HCT116 (cell line): ENCODE results near the gene REPS1. TPM values are rescaled to one million over a fixed set of nuclear protein-coding genes. Genes with fewer than 3 reads are reported as not detected.

ENCODE experiments used
- ATAC-seq: fragments of 200-7000 bp; cut with Tn5 transposase; 2 replicates; pipeline ENCODE4 v1.9.1; 2020; ENCODE audit warnings: mild to moderate bottlenecking, moderate library complexity
- BruUV-seq: library from RNA; stranded (reverse); fragments of 400-500 nt; replicated peaks from 2 replicates; lab custom pipeline; 2021; lab: Mats Ljungman, UMichigan
- CTCF ChIA-PET: fragments of 300-600 bp; sonication (Branson Sonifier 250); formaldehyde crosslinking; loops from one replicate; lab custom pipeline; 2021; ENCODE audit warnings: antibody characterized with exemption; lab: Charles Lee
- POLR2A ChIA-PET: fragments of 300-600, 350-600 bp; sonication (Branson Sonifier 250); formaldehyde crosslinking; loops from one replicate; lab custom pipeline; 2021; ENCODE audit warnings: antibody characterized with exemption; lab: Charles Lee
- RAD21 ChIA-PET, 2 experiments: fragments of 300-600 bp; sonication (Branson Sonifier 250); formaldehyde crosslinking; loops; one replicate each; lab custom pipeline; 2023; ENCODE audit warnings: low total read pairs in 2 of 2; ENCODE audit not compliant: uncharacterized antibody in 2 of 2, unreplicated experiment in 2 of 2, low non-redundant PET in 1 of 2; lab: Charles Lee
- DNase-seq: peaks from one replicate; pipeline ENCODE4 v3.0.0-alpha.2; 2010; ENCODE audit warnings: low read depth, low spot score
- H2AFZ ChIP-seq: fragments of 200-600 bp; shearing (Covaris generic), sonication (generic); 2 replicates; pipeline ENCODE4 v1.6.1; 2017; ENCODE audit warnings: low read depth, mixed run types, mixed read lengths, antibody characterized with exemption, low read length; ENCODE audit not compliant: poor library complexity, severe bottlenecking
- H3K27ac ChIP-seq: 2 replicates; pipeline ENCODE4 v1.5.1; 2012; ENCODE audit warnings: low read depth, low read length
- H3K27me3 ChIP-seq: fragments of 200-600 bp; sonication (generic); 2 replicates; pipeline ENCODE4 v1.6.1; 2016; ENCODE audit warnings: mixed run types, low read length, mixed read lengths; ENCODE audit not compliant: insufficient read depth
- H3K36me3 ChIP-seq, 2 experiments: fragments of 200-500 bp in 1 of 2; fragments of 200-600 bp in 1 of 2; sonication (Bioruptor generic) in 1 of 2; sonication (generic) in 1 of 2; 2 replicates each; pipeline versions ENCODE4 v1.5.1 to v1.6.1; 2014 to 2016; ENCODE audit warnings: low read length in 2 of 2, inconsistent platforms in 1 of 2, mixed read lengths in 1 of 2, mixed run types in 1 of 2; ENCODE audit not compliant: insufficient read depth in 2 of 2, control insufficient read depth in 1 of 2
- H3K4me1 ChIP-seq, 2 experiments: fragments of 200-600 bp in 1 of 2; sonication (generic) in 1 of 2; 2 replicates each; pipeline versions ENCODE4 v1.5.1 to v1.6.1; 2012 to 2017; ENCODE audit warnings: low read length in 2 of 2, inconsistent platforms in 1 of 2, mild to moderate bottlenecking in 1 of 2, mixed read lengths in 1 of 2, mixed run types in 1 of 2, moderate library complexity in 1 of 2; ENCODE audit not compliant: insufficient read depth in 2 of 2, control insufficient read depth in 1 of 2
- H3K4me2 ChIP-seq: fragments of 200-600 bp; sonication (generic); 2 replicates; pipeline ENCODE4 v1.6.1; 2017; ENCODE audit warnings: mixed run types, low read length, mixed read lengths
- H3K4me3 ChIP-seq, 2 experiments: fragments of 200-600 bp in 1 of 2; sonication (generic) in 1 of 2; replicated peaks in 1 of 2; 2 replicates each; pipeline ENCODE4 v1.5.1; 2011 to 2016; ENCODE audit warnings: low read length in 2 of 2, control low read depth in 1 of 2, low read depth in 1 of 2, mild to moderate bottlenecking in 1 of 2, mixed read lengths in 1 of 2, mixed run types in 1 of 2
- H3K79me2 ChIP-seq: fragments of 200-600 bp; sonication (generic); 2 replicates; pipeline ENCODE4 v1.6.1; 2017; ENCODE audit warnings: mild to moderate bottlenecking, mixed run types, low read length, moderate library complexity, mixed read lengths; ENCODE audit not compliant: insufficient read depth
- H3K9ac ChIP-seq: fragments of 200-600 bp; sonication (generic); 2 replicates; pipeline ENCODE4 v1.6.1; 2016; ENCODE audit warnings: low read length, mixed read lengths
- H3K9me2 ChIP-seq: fragments of 200-600 bp; sonication (generic), shearing (Covaris generic); 2 replicates; pipeline ENCODE4 v1.6.1; 2017; ENCODE audit warnings: mixed run types, mild to moderate bottlenecking, moderate library complexity; ENCODE audit not compliant: insufficient read depth
- H3K9me3 ChIP-seq, 2 experiments: fragments of 200-500 bp in 1 of 2; fragments of 200-600 bp in 1 of 2; sonication (Bioruptor generic) in 1 of 2; sonication (generic) in 1 of 2; 2 replicates each; pipeline ENCODE4 v1.6.1; 2014 to 2017; ENCODE audit warnings: low read length in 2 of 2, mixed read lengths in 2 of 2, inconsistent platforms in 1 of 2, low read depth in 1 of 2, mild to moderate bottlenecking in 1 of 2, mixed run types in 1 of 2, moderate library complexity in 1 of 2; ENCODE audit not compliant: control insufficient read depth in 1 of 2, insufficient read depth in 1 of 2
- H4K20me1 ChIP-seq: fragments of 200-600 bp; sonication (generic), shearing (Covaris generic); 2 replicates; pipeline ENCODE4 v1.6.1; 2017; ENCODE audit warnings: mixed run types, mild to moderate bottlenecking, moderate library complexity; ENCODE audit not compliant: insufficient read depth
- CEBPB ChIP-seq: IDR thresholded peaks from 2 replicates; pipeline ENCODE4 v1.6.1; 2012; ENCODE audit warnings: low read depth
- EGR1 ChIP-seq: IDR thresholded peaks from 2 replicates; pipeline ENCODE4 v1.6.1; 2012; ENCODE audit warnings: low read depth
- ELF1 ChIP-seq: IDR thresholded peaks from 2 replicates; pipeline ENCODE4 v1.6.1; 2012; ENCODE audit warnings: low read depth, borderline replicate concordance
- EZH2 ChIP-seq: fragments of 200-600 bp; sonication (generic); IDR thresholded peaks from 2 replicates; pipeline ENCODE4 v1.6.1; 2017; ENCODE audit warnings: antibody characterized with exemption, mixed run types
- FOSL1 ChIP-seq: IDR thresholded peaks from 2 replicates; pipeline ENCODE4 v1.6.1; 2012; ENCODE audit warnings: low read depth
- SP1 ChIP-seq: IDR thresholded peaks from 2 replicates; pipeline ENCODE4 v1.6.1; 2012; ENCODE audit warnings: low read depth
- TCF7L2 ChIP-seq: IDR thresholded peaks from 2 replicates; pipeline ENCODE4 v1.7.0; 2011; ENCODE audit warnings: borderline replicate concordance, inconsistent platforms; ENCODE audit not compliant: insufficient read depth, insufficient read length; ENCODE audit errors: extremely low read depth
- YY1 ChIP-seq: IDR thresholded peaks from 2 replicates; pipeline ENCODE4 v1.6.1; 2011; ENCODE audit warnings: low read length, low read depth, moderate library complexity, mild to moderate bottlenecking; ENCODE audit not compliant: insufficient replicate concordance; ENCODE audit errors: extremely low read depth
- ZFX ChIP-seq: fragments of 450-650 bp; IDR thresholded peaks from 2 replicates; pipeline ENCODE4 v1.6.1; 2017
- intact Hi-C: fragments of 100-400 bp; cut with micrococcal nuclease; formaldehyde crosslinking; loops from 2 replicates; pipeline ENCODE4 v1.10.0; 2022
- total RNA-seq: library from RNA; stranded (reverse); gene quantifications from one replicate; pipeline ENCODE4 v1.2.1, GENCODE V29; 2021; ENCODE audit not compliant: unreplicated experiment
- TF ChIP-seq, protein P1 (sequence below): IDR thresholded peaks from 2 replicates; pipeline ENCODE4 v1.6.1; 2012
- TF ChIP-seq, protein P2 (sequence below), 3 experiments: fragments of 200-600 bp in 1 of 3; sonication (generic) in 1 of 3; IDR thresholded peaks in 2 of 3; conservative IDR thresholded peaks in 1 of 3; 2 replicates each; pipeline ENCODE4 v1.5.1; 2012 to 2017; ENCODE audit warnings: low read depth in 2 of 3, low read length in 2 of 3, antibody characterized with exemption in 1 of 3, borderline replicate concordance in 1 of 3, control low read depth in 1 of 3, mild to moderate bottlenecking in 1 of 3, mixed read lengths in 1 of 3, mixed run types in 1 of 3, moderate library complexity in 1 of 3; ENCODE audit not compliant: insufficient read depth in 1 of 3
- TF ChIP-seq, protein P3 (sequence below): IDR thresholded peaks from 2 replicates; pipeline ENCODE4 v1.6.1; 2012; ENCODE audit warnings: low read depth

Gene REPS1
- total RNA-seq, 1 experiment from 2014 or later = 52.7 TPM

DNA sequence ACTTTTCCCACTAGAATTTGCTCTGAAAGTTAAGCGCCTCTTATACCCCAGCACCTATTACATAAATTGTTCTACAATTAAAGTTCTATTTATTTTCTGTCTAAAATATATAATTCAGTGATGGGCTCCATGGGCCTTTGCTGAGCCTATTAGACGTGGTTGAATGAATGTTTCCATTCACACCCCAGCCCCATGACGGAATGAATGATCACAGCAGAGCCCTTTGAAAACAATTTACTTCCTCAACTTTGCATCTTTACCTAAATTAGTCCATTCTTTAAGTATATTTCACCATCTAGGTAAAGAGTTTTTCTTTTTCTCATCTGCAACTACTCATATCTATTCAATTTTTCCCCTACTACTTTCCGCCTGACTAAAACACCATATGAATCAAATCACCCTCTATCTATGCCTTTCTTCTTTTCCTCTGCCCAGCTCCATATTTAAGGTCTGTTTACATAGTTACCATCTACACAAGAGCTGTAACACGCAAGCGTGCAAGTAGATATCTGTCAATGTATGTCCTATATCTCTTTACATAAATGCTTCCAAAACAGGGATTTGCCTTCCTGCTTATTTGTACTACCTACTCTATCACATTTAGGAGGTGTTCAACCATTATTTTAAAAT, 122.5 kb downstream of the REPS1 start:
- H3K9me2 ChIP-seq = no peaks in the 10 kb centered on the region
- intact Hi-C loops = no loop called here
- no peaks in the 10 kb centered on the region for H4K20me1 ChIP-seq
- H3K4me1 ChIP-seq = no peaks in the 10 kb centered on the region
- H3K27ac ChIP-seq = no peak overlapping the region
- DNase-seq (no peak), ATAC-seq (no peak)
- no peak overlapping the region for H3K4me3 ChIP-seq
- no TSS peak for BruUV-seq
- RAD21 ChIA-PET = no interaction called here
- POLR2A ChIA-PET = no interaction called here
- TF ChIP-seq FOSL1 = no peak
- TF ChIP-seq, protein P1, sequence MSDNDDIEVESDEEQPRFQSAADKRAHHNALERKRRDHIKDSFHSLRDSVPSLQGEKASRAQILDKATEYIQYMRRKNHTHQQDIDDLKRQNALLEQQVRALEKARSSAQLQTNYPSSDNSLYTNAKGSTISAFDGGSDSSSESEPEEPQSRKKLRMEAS = no peak
- no peak for TF ChIP-seq EGR1
- CTCF ChIA-PET = no interaction called here
- H3K4me2 ChIP-seq = no peak overlapping the region
- H3K9me3 ChIP-seq = no peaks in the 10 kb centered on the region
- H3K79me2 ChIP-seq = no peaks in the 10 kb centered on the region
- no peaks in the 10 kb centered on the region for H3K27me3 ChIP-seq
- H2AFZ ChIP-seq = no peak overlapping the region
- H3K36me3 ChIP-seq = no peaks in the 10 kb centered on the region
- no peak overlapping the region for H3K9ac ChIP-seq

DNA sequence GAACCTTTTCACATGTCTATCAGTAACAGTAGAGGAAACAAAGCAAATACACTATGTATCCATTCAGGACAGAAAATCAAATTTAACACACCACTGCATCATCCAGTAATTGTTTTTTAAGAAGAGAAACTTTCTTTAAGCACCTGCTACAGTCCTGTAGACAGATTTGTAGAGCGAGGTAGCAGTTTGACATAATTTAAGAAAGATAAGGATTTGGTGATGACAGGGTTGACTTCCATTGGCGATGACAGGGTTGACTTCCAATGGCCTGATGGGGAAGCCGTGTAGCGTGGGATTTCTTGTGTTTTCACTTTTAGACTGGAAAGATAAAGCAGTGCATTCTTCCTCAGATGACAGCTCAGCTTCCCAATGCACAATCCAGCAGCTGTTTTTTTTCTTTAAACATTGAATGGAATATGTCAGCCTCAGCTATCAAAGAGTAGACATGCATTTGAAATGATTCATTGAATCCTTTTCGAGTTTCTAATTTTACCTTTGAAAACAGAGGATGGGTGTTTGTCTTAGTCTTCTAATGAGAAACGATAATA, 123.6 kb downstream of the REPS1 start:
- Histone ChIP-seq H3K36me3 (no peaks in the 10 kb centered on the region), H2AFZ (no peak overlapping the region), H3K27ac (no peak overlapping the region), H3K27me3 (no peaks in the 10 kb centered on the region), H3K9ac (no peak overlapping the region), H4K20me1 (no peaks in the 10 kb centered on the region), H3K79me2 (no peaks in the 10 kb centered on the region), H3K4me1 (no peaks in the 10 kb centered on the region), H3K9me3 (no peaks in the 10 kb centered on the region), H3K9me2 (no peaks in the 10 kb centered on the region), H3K4me3 (no peak overlapping the region), H3K4me2 (no peak overlapping the region)
- TF ChIP-seq YY1 = no peak
- no peak for TF ChIP-seq FOSL1
- TF ChIP-seq, protein P2, sequence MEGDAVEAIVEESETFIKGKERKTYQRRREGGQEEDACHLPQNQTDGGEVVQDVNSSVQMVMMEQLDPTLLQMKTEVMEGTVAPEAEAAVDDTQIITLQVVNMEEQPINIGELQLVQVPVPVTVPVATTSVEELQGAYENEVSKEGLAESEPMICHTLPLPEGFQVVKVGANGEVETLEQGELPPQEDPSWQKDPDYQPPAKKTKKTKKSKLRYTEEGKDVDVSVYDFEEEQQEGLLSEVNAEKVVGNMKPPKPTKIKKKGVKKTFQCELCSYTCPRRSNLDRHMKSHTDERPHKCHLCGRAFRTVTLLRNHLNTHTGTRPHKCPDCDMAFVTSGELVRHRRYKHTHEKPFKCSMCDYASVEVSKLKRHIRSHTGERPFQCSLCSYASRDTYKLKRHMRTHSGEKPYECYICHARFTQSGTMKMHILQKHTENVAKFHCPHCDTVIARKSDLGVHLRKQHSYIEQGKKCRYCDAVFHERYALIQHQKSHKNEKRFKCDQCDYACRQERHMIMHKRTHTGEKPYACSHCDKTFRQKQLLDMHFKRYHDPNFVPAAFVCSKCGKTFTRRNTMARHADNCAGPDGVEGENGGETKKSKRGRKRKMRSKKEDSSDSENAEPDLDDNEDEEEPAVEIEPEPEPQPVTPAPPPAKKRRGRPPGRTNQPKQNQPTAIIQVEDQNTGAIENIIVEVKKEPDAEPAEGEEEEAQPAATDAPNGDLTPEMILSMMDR (IDR thresholded peaks at IDR 0.05 in 2 of 3, conservative IDR thresholded peaks at IDR 0.05 in 1 of 3; ENCODE audit: borderline replicate concordance in 1 of 3, insufficient read depth in 1 of 3, low read depth in 2 of 3, low read length in 2 of 3) = no peak
- no peak for TF ChIP-seq SP1
- TF ChIP-seq TCF7L2 = no peak
- no peak for TF ChIP-seq CEBPB
- no peak for TF ChIP-seq ZFX
- TF ChIP-seq ELF1 = no peak
- no peak for TF ChIP-seq EGR1
- TF ChIP-seq, protein P3, sequence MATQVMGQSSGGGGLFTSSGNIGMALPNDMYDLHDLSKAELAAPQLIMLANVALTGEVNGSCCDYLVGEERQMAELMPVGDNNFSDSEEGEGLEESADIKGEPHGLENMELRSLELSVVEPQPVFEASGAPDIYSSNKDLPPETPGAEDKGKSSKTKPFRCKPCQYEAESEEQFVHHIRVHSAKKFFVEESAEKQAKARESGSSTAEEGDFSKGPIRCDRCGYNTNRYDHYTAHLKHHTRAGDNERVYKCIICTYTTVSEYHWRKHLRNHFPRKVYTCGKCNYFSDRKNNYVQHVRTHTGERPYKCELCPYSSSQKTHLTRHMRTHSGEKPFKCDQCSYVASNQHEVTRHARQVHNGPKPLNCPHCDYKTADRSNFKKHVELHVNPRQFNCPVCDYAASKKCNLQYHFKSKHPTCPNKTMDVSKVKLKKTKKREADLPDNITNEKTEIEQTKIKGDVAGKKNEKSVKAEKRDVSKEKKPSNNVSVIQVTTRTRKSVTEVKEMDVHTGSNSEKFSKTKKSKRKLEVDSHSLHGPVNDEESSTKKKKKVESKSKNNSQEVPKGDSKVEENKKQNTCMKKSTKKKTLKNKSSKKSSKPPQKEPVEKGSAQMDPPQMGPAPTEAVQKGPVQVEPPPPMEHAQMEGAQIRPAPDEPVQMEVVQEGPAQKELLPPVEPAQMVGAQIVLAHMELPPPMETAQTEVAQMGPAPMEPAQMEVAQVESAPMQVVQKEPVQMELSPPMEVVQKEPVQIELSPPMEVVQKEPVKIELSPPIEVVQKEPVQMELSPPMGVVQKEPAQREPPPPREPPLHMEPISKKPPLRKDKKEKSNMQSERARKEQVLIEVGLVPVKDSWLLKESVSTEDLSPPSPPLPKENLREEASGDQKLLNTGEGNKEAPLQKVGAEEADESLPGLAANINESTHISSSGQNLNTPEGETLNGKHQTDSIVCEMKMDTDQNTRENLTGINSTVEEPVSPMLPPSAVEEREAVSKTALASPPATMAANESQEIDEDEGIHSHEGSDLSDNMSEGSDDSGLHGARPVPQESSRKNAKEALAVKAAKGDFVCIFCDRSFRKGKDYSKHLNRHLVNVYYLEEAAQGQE = no peak
- TF ChIP-seq EZH2 = no peak
- BruUV-seq = no TSS peak
- intact Hi-C loops = no loop called here
- CTCF ChIA-PET = no interaction called here
- RAD21 ChIA-PET = no interaction called here
- DNase-seq (no peak), ATAC-seq (no peak)
- POLR2A ChIA-PET = no interaction called here
